ENCODE data around the gene GYPA.
"Not testable (repeated sequence)": the region's sequence is repeated elsewhere in the genome, so short reads cannot be mapped to it uniquely, and the experiment has no call there.

DNA sequence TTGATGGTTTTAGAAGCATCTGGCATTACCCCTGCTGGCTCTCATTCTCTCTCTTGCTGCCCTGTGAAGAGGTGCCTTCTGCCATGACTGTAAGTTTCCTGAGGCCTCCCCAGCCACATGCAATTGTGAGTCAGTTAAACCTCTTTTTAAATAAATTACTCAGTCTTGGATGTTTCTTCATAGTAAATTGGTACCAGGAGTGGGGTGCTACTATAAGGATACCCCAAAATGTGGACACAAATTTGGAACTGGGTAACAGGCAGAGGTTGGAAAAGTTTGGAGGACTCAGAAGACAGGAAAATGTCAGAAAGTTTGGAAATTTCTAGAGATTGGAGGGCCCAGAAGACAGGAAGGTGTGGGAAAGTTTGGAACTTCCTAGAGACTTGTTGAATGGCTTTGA, 79.0 kb downstream of the GYPA start:
- TF ChIP-seq EZH2phosphoT487 (IDR thresholded peaks at IDR 0.05; ENCODE audit: borderline replicate concordance); CTCF (conservative IDR thresholded peaks at IDR 0.05; ENCODE audit: low read length): not testable (repeated sequence)

Measured in Loucy (cell line).